Large intestine (tissue), 12 donors: ENCODE results near the gene VRK3. TPM values are rescaled to one million over a fixed set of nuclear protein-coding genes. Genes with fewer than 3 reads are reported as not detected.
"Not testable (repeated sequence)": the region's sequence is repeated elsewhere in the genome, so short reads cannot be mapped to it uniquely, and the experiment has no call there.

Source experiments
- DNase-seq, 2 donors: peaks; one replicate each; pipeline versions ENCODE4 v3.0.0 to v3.0.0-alpha.2; 2013
- H3K27ac ChIP-seq: one replicate; pipeline ENCODE4 v1.5.1; 2013; ENCODE audit warnings: low read length
- H3K27me3 ChIP-seq: 2 replicates; pipeline ENCODE4 v1.6.1; 2013; ENCODE audit warnings: low read length; ENCODE audit not compliant: control insufficient read depth, insufficient read depth
- H3K36me3 ChIP-seq: 2 replicates; pipeline ENCODE4 v1.6.1; 2013; ENCODE audit warnings: low read length; ENCODE audit not compliant: control insufficient read depth, insufficient read depth
- H3K4me1 ChIP-seq: one replicate; pipeline ENCODE4 v1.6.1; 2013; ENCODE audit warnings: low read length; ENCODE audit not compliant: control insufficient read depth, insufficient read depth
- H3K4me3 ChIP-seq: one replicate; pipeline ENCODE4 v1.5.1; 2013; ENCODE audit warnings: low read length
- H3K9me3 ChIP-seq: one replicate; pipeline ENCODE4 v1.6.1; 2013; ENCODE audit warnings: mild to moderate bottlenecking, low read depth, low read length, moderate library complexity; ENCODE audit not compliant: control insufficient read depth
- WGBS: methylation state at CpG from one replicate; pipeline ENCODE4 v1.1.5; 2013; ENCODE audit warnings: low lambda C conversion rate; ENCODE audit not compliant: insufficient coverage; 5-methylcytosine and 5-hydroxymethylcytosine counted together
- long read RNA-seq, 11 donors: transcript quantifications; one replicate each; lab custom pipeline, GENCODE V29; 2026
- polyA plus RNA-seq: library from polyadenylated mRNA; unstranded; fragments of 120-200 nt; gene quantifications from one replicate; pipeline ENCODE4 v1.2.1, GENCODE V29; 2013

Gene VRK3, protein sequence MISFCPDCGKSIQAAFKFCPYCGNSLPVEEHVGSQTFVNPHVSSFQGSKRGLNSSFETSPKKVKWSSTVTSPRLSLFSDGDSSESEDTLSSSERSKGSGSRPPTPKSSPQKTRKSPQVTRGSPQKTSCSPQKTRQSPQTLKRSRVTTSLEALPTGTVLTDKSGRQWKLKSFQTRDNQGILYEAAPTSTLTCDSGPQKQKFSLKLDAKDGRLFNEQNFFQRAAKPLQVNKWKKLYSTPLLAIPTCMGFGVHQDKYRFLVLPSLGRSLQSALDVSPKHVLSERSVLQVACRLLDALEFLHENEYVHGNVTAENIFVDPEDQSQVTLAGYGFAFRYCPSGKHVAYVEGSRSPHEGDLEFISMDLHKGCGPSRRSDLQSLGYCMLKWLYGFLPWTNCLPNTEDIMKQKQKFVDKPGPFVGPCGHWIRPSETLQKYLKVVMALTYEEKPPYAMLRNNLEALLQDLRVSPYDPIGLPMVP
- 52.9 TPM for polyA plus RNA-seq
- long read RNA-seq, donor 1, transcript VRK3-217 (15 exons, 2,126 nt): major isoform, 5 of 10 reads
- long read RNA-seq, donor 1, partial matches to known transcripts: 0 of 10 reads
- long read RNA-seq, donor 1, other reads (novel, unspliced or antisense): 0 of 10 reads
- long read RNA-seq, donor 2, transcript VRK3-217 (15 exons, 2,126 nt): major isoform, 7 of 17 reads
- long read RNA-seq, donor 2, partial matches to known transcripts: 0 of 17 reads
- long read RNA-seq, donor 2, other reads (novel, unspliced or antisense): 0 of 17 reads
- long read RNA-seq, donor 3, transcript VRK3-217 (15 exons, 2,126 nt): major isoform, 13 of 37 reads
- long read RNA-seq, donor 3, partial matches to known transcripts: 16 of 37 reads
- long read RNA-seq, donor 3, other reads (novel, unspliced or antisense): 0 of 37 reads
- long read RNA-seq, donor 4, partial matches to known transcripts: 0 of 5 reads
- long read RNA-seq, donor 4, other reads (novel, unspliced or antisense): 0 of 5 reads
- long read RNA-seq, donor 5, partial matches to known transcripts: 0 of 4 reads
- long read RNA-seq, donor 5, other reads (novel, unspliced or antisense): 0 of 4 reads
- long read RNA-seq, donor 6, transcript VRK3-217 (15 exons, 2,126 nt): major isoform, 5 of 13 reads
- long read RNA-seq, donor 6, partial matches to known transcripts: 0 of 13 reads
- long read RNA-seq, donor 6, other reads (novel, unspliced or antisense): 0 of 13 reads
- long read RNA-seq, donor 7, transcript VRK3-217 (15 exons, 2,126 nt): major isoform, 5 of 7 reads
- long read RNA-seq, donor 7, partial matches to known transcripts: 0 of 7 reads
- long read RNA-seq, donor 7, other reads (novel, unspliced or antisense): 0 of 7 reads
- long read RNA-seq, donor 8, transcript VRK3-217 (15 exons, 2,126 nt): major isoform, 5 of 26 reads
- long read RNA-seq, donor 8, partial matches to known transcripts: 10 of 26 reads
- long read RNA-seq, donor 8, other reads (novel, unspliced or antisense): 0 of 26 reads
- long read RNA-seq, donor 9, partial matches to known transcripts: 0 of 7 reads
- long read RNA-seq, donor 9, other reads (novel, unspliced or antisense): 0 of 7 reads
- long read RNA-seq, donor 10, transcript VRK3-217 (15 exons, 2,126 nt): major isoform, 12 of 21 reads
- long read RNA-seq, donor 10, transcript VRK3-201 (15 exons, 1,938 nt): minor isoform, 5 of 21 reads
- long read RNA-seq, donor 10, partial matches to known transcripts: 0 of 21 reads
- long read RNA-seq, donor 10, other reads (novel, unspliced or antisense): 0 of 21 reads
- long read RNA-seq, donor 11, transcript VRK3-217 (15 exons, 2,126 nt): major isoform, 7 of 9 reads
- long read RNA-seq, donor 11, partial matches to known transcripts: 0 of 9 reads
- long read RNA-seq, donor 11, other reads (novel, unspliced or antisense): 0 of 9 reads

- Histone ChIP-seq H3K4me1 (peaks cover 47% of the 10 kb centered on the region), H3K27me3 (no peaks in the 10 kb centered on the region), H3K4me3 (peak within 1 kb of the TSS; percentile 96), H3K9me3 (no peaks in the 10 kb centered on the region), H3K27ac (peak within 1 kb of the TSS; percentile 98), H3K36me3 (peaks cover 6% of the 10 kb centered on the region)
- DNase-seq: peak; percentile 100
- WGBS: no CpG with 5 or more reads among the region's 59 CpGs
Measured at GRCh38 chr19:50025022-50025793, at the start of gene VRK3. TSS of gene VRK3 (minus strand) at chr19:50025372. CDS start at chr19:50016162, 9,210 bp downstream.

DNA sequence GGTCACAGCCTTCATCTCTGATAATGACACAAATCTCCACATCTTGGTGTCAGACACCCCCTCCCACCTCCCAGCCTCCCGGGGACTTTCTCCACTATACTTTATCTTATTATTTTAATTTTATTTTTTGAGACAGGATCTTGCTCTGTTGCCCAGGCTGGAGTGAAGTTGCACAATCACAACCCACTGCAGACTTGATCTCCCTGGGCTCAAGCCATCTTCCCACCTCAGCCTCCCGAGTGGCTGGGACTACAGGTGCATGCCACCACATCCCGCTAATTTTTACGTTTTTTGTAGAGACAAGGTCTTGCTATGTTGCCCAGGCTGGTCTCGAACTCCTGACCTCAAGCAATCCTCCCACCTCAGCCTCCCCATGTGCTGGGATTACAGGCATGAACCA is 43.2 kb upstream of the VRK3 start:
- H3K9me3 ChIP-seq, H3K36me3 ChIP-seq, H3K27me3 ChIP-seq, H3K4me1 ChIP-seq, DNase-seq, H3K4me3 ChIP-seq, H3K27ac ChIP-seq: not testable (repeated sequence)
- WGBS: no CpG with 5 or more reads among the region's 5 CpGs

DNA sequence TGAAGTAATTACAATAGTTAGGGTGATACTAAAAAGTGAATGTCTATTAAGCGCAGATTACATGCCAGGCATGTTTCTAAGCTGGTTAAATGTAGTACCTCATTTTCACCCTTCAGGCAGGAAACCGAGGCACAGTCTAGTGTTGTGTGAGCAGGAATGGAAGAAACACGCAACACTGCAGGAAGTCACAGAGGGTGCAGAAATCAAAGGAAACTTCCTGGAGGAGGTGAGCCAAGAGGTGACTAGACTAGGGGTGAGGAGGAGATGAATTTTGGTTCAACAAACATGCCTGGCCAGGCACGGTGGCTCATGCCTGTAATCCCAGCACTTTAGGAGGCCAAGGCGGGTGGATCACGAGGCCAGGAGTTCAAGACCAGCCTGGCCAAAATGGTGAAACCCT is 42.4 kb upstream of the VRK3 start:
- H3K4me1 ChIP-seq: no peaks in the 10 kb centered on the region
- no peak overlapping the region for H3K4me3 ChIP-seq
- no peaks in the 10 kb centered on the region for H3K36me3 ChIP-seq
- DNase-seq: no peak
- H3K27me3 ChIP-seq: no peaks in the 10 kb centered on the region
- WGBS: no CpG with 5 or more reads among the region's 6 CpGs
- no peak overlapping the region for H3K27ac ChIP-seq
- no peaks in the 10 kb centered on the region for H3K9me3 ChIP-seq

DNA sequence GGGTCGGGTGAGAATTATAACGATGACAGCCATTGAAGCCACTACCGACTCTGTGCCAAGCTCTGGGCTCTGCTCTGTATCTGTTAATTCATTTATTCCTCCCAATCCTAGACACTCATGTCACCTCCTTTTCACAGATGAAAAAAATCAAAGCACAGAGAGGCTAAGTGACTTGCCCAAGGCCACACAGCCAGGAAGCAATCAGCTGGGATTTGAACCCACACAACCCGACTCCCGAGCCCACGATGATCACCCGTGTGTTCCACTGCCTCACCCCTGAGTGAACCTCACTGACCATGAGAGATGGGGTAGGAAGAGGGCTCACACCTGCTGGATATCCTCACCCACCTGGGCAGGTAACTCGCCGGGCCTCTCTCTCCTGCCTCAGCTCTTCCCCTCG is 40.8 kb upstream of the VRK3 start:
- Histone ChIP-seq H3K4me1 (no peaks in the 10 kb centered on the region), H3K27ac (no peak overlapping the region), H3K27me3 (no peaks in the 10 kb centered on the region), H3K36me3 (no peaks in the 10 kb centered on the region), H3K9me3 (no peaks in the 10 kb centered on the region), H3K4me3 (no peak overlapping the region)
- no peak for DNase-seq
- 90% methylated on average over 2 of the region's 10 CpGs for WGBS

DNA sequence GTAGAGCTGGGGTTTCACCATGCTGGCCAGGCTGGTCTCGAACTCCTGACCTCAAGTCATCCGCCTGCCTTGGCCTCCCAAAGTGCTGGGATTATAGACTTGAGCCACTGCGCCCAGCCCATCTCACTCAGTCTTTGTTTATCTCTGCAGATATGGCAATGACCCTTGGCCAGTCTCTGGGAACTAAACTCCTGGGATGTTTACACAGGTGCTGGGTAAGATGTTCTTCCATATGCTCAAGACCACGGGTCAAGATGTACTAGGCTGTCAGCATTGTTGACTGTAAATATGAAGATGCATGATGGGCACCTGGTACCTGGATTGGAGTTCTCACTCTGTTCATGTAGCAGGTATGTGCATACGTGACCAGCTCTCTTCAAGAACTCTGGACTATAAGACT is 36.5 kb upstream of the VRK3 start:
- peaks cover 13% of the 10 kb centered on the region for H3K9me3 ChIP-seq
- WGBS: no CpG with 5 or more reads among the region's 5 CpGs
- H3K4me1 ChIP-seq: no peaks in the 10 kb centered on the region
- H3K36me3 ChIP-seq: no peaks in the 10 kb centered on the region
- H3K27me3 ChIP-seq: no peaks in the 10 kb centered on the region
- no peak overlapping the region for H3K4me3 ChIP-seq
- peak in 1 of 2 donors; percentile 35 for DNase-seq
- H3K27ac ChIP-seq: no peak overlapping the region

- no peaks in the 10 kb centered on the region for H3K4me1 ChIP-seq
- H3K36me3 ChIP-seq: no peaks in the 10 kb centered on the region
- H3K9me3 ChIP-seq: peaks cover 13% of the 10 kb centered on the region
- WGBS: no CpG with 5 or more reads among the region's 15 CpGs
- no peaks in the 10 kb centered on the region for H3K27me3 ChIP-seq
- H3K27ac ChIP-seq: no peak overlapping the region
- no peak overlapping the region for H3K4me3 ChIP-seq
- DNase-seq: no peak
Measured at GRCh38 chr19:50060107-50060506, 34.9 kb upstream of the VRK3 start.

DNA sequence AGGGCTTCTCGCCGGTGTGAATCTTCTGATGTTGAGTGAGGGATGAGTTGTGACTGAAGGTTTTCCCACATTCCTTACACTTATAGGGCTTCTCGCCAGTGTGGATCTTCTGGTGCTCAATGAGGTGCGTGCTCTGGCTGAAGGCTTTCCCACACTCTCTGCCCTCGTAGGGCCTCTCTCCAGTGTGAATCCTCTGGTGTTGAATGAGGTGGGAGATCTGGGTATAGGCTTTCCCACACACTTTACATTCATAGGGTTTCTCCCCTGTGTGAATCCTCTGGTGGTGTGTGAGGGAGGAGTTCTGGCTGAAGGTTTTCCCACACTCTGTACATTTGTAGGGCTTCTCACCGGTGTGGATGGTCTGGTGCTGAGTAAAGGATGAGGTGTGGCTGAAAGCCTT is 33.9 kb upstream of the VRK3 start:
- Histone ChIP-seq H3K27me3 (no peaks in the 10 kb centered on the region), H3K27ac (no peak overlapping the region), H3K4me3 (no peak overlapping the region), H3K36me3 (no peaks in the 10 kb centered on the region), H3K4me1 (no peaks in the 10 kb centered on the region), H3K9me3 (peaks cover 13% of the 10 kb centered on the region)
- no CpG with 5 or more reads among the region's 6 CpGs for WGBS
- no peak for DNase-seq

DNA sequence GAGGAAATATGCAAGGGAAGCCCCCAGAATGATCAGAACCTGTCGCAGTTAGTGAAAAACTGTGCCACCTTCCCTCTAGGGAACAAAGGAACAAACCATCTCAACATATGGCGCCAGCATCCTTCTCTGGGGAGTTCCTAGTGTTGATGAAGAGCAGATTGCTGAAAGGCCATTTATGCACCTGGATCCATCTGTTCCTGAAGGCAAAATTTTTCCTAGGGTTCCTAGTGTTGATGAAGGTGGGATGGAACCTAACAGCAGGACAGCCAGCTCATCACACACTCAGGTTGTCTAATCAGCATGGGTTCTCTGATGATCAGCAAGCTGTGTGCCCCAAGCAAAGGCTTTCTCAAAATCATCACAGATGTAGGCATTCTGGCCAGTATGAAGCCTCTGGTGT is 33.3 kb upstream of the VRK3 start:
- Histone ChIP-seq H3K36me3 (no peaks in the 10 kb centered on the region), H3K4me1 (no peaks in the 10 kb centered on the region), H3K27me3 (no peaks in the 10 kb centered on the region), H3K9me3 (peaks cover 13% of the 10 kb centered on the region), H3K4me3 (no peak overlapping the region), H3K27ac (no peak overlapping the region)
- no peak for DNase-seq
- WGBS: no CpG with 5 or more reads among the region's 2 CpGs

GRCh38 chr19:50053119-50053518 is 27.9 kb upstream of the VRK3 start:
- H3K27me3 ChIP-seq: no peaks in the 10 kb centered on the region
- H3K4me3 ChIP-seq: no peak overlapping the region
- DNase-seq: no peak
- H3K27ac ChIP-seq: no peak overlapping the region
- no peaks in the 10 kb centered on the region for H3K36me3 ChIP-seq
- no peaks in the 10 kb centered on the region for H3K9me3 ChIP-seq
- peaks cover 4% of the 10 kb centered on the region for H3K4me1 ChIP-seq
- WGBS: no CpG with 5 or more reads among the region's 4 CpGs
